ENCODE data around the gene ANKRD49.

Gene ANKRD49

GRCh38 chr11:94526645-94527438 is 33.1 kb downstream of the ANKRD49 start:
- TF ChIP-seq CTCF (IDR thresholded peaks at IDR 0.05; ENCODE audit: low read length) (no peak), EZH2 (IDR thresholded peaks at IDR 0.05; ENCODE audit: borderline replicate concordance, low read length) (no peak)
- H3K4me2 ChIP-seq (ENCODE audit: low read length), result no peak overlapping the region
- no peaks in the 10 kb centered on the region for H3K36me3 ChIP-seq (ENCODE audit: insufficient read depth, low read length)
- no peak overlapping the region for H3K9ac ChIP-seq (ENCODE audit: low read length)
- H3K4me3 ChIP-seq (ENCODE audit: low read depth, low read length, poor library complexity, severe bottlenecking), result no peak overlapping the region
- H3K27me3 ChIP-seq (ENCODE audit: insufficient read depth, low read length), result no peaks in the 10 kb centered on the region
- H3K27ac ChIP-seq (ENCODE audit: low read depth, low read length, poor library complexity, severe bottlenecking), result no peak overlapping the region
- H4K20me1 ChIP-seq (ENCODE audit: insufficient read depth, low read length), result no peaks in the 10 kb centered on the region
- no peaks in the 10 kb centered on the region for H3F3A ChIP-seq (ENCODE audit: insufficient read depth, low read length)
- no peaks in the 10 kb centered on the region for H3K9me3 ChIP-seq (ENCODE audit: low read length)
- H2AFZ ChIP-seq (ENCODE audit: low read length), result no peak overlapping the region
- H3K9me2 ChIP-seq (ENCODE audit: low read depth, low read length), result no peaks in the 10 kb centered on the region
- H3K79me2 ChIP-seq (ENCODE audit: insufficient read depth, low read length), result no peaks in the 10 kb centered on the region
- no peaks in the 10 kb centered on the region for H3K4me1 ChIP-seq (ENCODE audit: insufficient read depth, low read length, severe bottlenecking)

- H3K4me2 ChIP-seq (ENCODE audit: low read length), result no peak overlapping the region
- no peaks in the 10 kb centered on the region for H3F3A ChIP-seq (ENCODE audit: insufficient read depth, low read length)
- H3K36me3 ChIP-seq (ENCODE audit: insufficient read depth, low read length), result no peaks in the 10 kb centered on the region
- H4K20me1 ChIP-seq (ENCODE audit: insufficient read depth, low read length), result no peaks in the 10 kb centered on the region
- no peaks in the 10 kb centered on the region for H3K9me2 ChIP-seq (ENCODE audit: low read depth, low read length)
- H3K9ac ChIP-seq (ENCODE audit: low read length), result no peak overlapping the region
- no peaks in the 10 kb centered on the region for H3K9me3 ChIP-seq (ENCODE audit: low read length)
- H3K4me3 ChIP-seq (ENCODE audit: low read depth, low read length, poor library complexity, severe bottlenecking), result no peak overlapping the region
- TF ChIP-seq CTCF (IDR thresholded peaks at IDR 0.05; ENCODE audit: low read length) (no peak), EZH2 (IDR thresholded peaks at IDR 0.05; ENCODE audit: borderline replicate concordance, low read length) (no peak)
- H2AFZ ChIP-seq (ENCODE audit: low read length), result no peak overlapping the region
- H3K27ac ChIP-seq (ENCODE audit: low read depth, low read length, poor library complexity, severe bottlenecking), result no peak overlapping the region
- H3K4me1 ChIP-seq (ENCODE audit: insufficient read depth, low read length, severe bottlenecking), result no peaks in the 10 kb centered on the region
- no peaks in the 10 kb centered on the region for H3K27me3 ChIP-seq (ENCODE audit: insufficient read depth, low read length)
- no peaks in the 10 kb centered on the region for H3K79me2 ChIP-seq (ENCODE audit: insufficient read depth, low read length)
Measured at GRCh38 chr11:94528551-94528950, 34.8 kb downstream of the ANKRD49 start.

- Histone ChIP-seq H3K36me3 (ENCODE audit: insufficient read depth, low read length) (no peaks in the 10 kb centered on the region), H4K20me1 (ENCODE audit: insufficient read depth, low read length) (no peaks in the 10 kb centered on the region), H2AFZ (ENCODE audit: low read length) (no peak overlapping the region), H3K9ac (ENCODE audit: low read length) (no peak overlapping the region), H3K27me3 (ENCODE audit: insufficient read depth, low read length) (no peaks in the 10 kb centered on the region), H3K79me2 (ENCODE audit: insufficient read depth, low read length) (no peaks in the 10 kb centered on the region), H3K9me2 (ENCODE audit: low read depth, low read length) (no peaks in the 10 kb centered on the region), H3K4me2 (ENCODE audit: low read length) (no peak overlapping the region), H3K4me3 (ENCODE audit: low read depth, low read length, poor library complexity, severe bottlenecking) (no peak overlapping the region), H3K27ac (ENCODE audit: low read depth, low read length, poor library complexity, severe bottlenecking) (no peak overlapping the region), H3F3A (ENCODE audit: insufficient read depth, low read length) (no peaks in the 10 kb centered on the region), H3K4me1 (ENCODE audit: insufficient read depth, low read length, severe bottlenecking) (no peaks in the 10 kb centered on the region), H3K9me3 (ENCODE audit: low read length) (no peaks in the 10 kb centered on the region)
- TF ChIP-seq CTCF (IDR thresholded peaks at IDR 0.05; ENCODE audit: low read length) (no peak), EZH2 (IDR thresholded peaks at IDR 0.05; ENCODE audit: borderline replicate concordance, low read length) (no peak)
Measured at GRCh38 chr11:94532211-94532610, 38.4 kb downstream of the ANKRD49 start.

All from OCI-LY1 (cell line).